H9 (cell line): ENCODE measurements around the gene ZNF17. TPM values are rescaled to one million over a fixed set of nuclear protein-coding genes. Genes with fewer than 3 reads are reported as not detected.

Source experiments
- DNase-seq: peaks from one replicate; pipeline ENCODE4 v3.0.0-alpha.2; 2017
- H2AFZ ChIP-seq: one replicate; pipeline ENCODE4 v1.6.1; 2013; ENCODE audit warnings: mild to moderate bottlenecking, low read length, control low read depth, moderate library complexity
- H2AK5ac ChIP-seq: 2 replicates; pipeline ENCODE4 v1.6.1; 2013; ENCODE audit warnings: low read length, control low read depth, mixed read lengths; ENCODE audit not compliant: insufficient read length
- H2BK120ac ChIP-seq: one replicate; pipeline ENCODE4 v1.6.1; 2013; ENCODE audit warnings: low read depth, mild to moderate bottlenecking, low read length, control low read depth, inconsistent platforms; ENCODE audit not compliant: poor library complexity, severe bottlenecking
- H2BK12ac ChIP-seq: 2 replicates; pipeline ENCODE4 v1.6.1; 2013; ENCODE audit warnings: low read length, control low read depth, mixed read lengths, low read depth; ENCODE audit not compliant: insufficient read length
- H2BK15ac ChIP-seq: 2 replicates; pipeline ENCODE4 v1.6.1; 2013; ENCODE audit warnings: low read depth, low read length, control low read depth
- H2BK20ac ChIP-seq: one replicate; pipeline ENCODE4 v1.6.1; 2013; ENCODE audit warnings: low read depth, mild to moderate bottlenecking, low read length, control low read depth, inconsistent platforms; ENCODE audit not compliant: poor library complexity, severe bottlenecking
- H2BK5ac ChIP-seq: 2 replicates; pipeline ENCODE4 v1.6.1; 2013; ENCODE audit warnings: low read length, control low read depth, mixed read lengths; ENCODE audit not compliant: insufficient read length
- H3K14ac ChIP-seq: 2 replicates; pipeline ENCODE4 v1.6.1; 2013; ENCODE audit warnings: low read length, control low read depth; ENCODE audit not compliant: insufficient read depth
- H3K18ac ChIP-seq: 2 replicates; pipeline ENCODE4 v1.6.1; 2013; ENCODE audit warnings: low read depth, mild to moderate bottlenecking, mixed read lengths, low read length, control low read depth; ENCODE audit not compliant: insufficient read length
- H3K23ac ChIP-seq: 2 replicates; pipeline ENCODE4 v1.6.1; 2013; ENCODE audit warnings: low read length, control low read depth, mixed read lengths, low read depth; ENCODE audit not compliant: insufficient read length
- H3K23me2 ChIP-seq: 2 replicates; pipeline ENCODE4 v1.6.1; 2013; ENCODE audit warnings: low read depth, mild to moderate bottlenecking, mixed read lengths, low read length, control low read depth; ENCODE audit not compliant: insufficient read length, poor library complexity, severe bottlenecking
- H3K27ac ChIP-seq: 2 replicates; pipeline ENCODE4 v1.5.1; 2013; ENCODE audit warnings: low read length, control low read depth, mixed read lengths, low read depth; ENCODE audit not compliant: insufficient read length
- H3K27me3 ChIP-seq: 2 replicates; pipeline ENCODE4 v1.6.1; 2013; ENCODE audit warnings: low read length, control low read depth, inconsistent platforms; ENCODE audit not compliant: insufficient read depth
- H3K4ac ChIP-seq: 2 replicates; pipeline ENCODE4 v1.6.1; 2013; ENCODE audit warnings: low read depth, mild to moderate bottlenecking, control low read depth, inconsistent platforms, low read length, moderate library complexity
- H3K4me1 ChIP-seq: 2 replicates; pipeline ENCODE4 v1.6.1; 2013; ENCODE audit warnings: low read length, control low read depth, inconsistent platforms; ENCODE audit not compliant: insufficient read depth
- H3K4me2 ChIP-seq: 2 replicates; pipeline ENCODE4 v1.6.1; 2013; ENCODE audit warnings: low read length, control low read depth, mixed read lengths; ENCODE audit not compliant: insufficient read length, insufficient read depth
- H3K56ac ChIP-seq: 2 replicates; pipeline ENCODE4 v1.6.1; 2013; ENCODE audit warnings: low read depth, mild to moderate bottlenecking, mixed read lengths, low read length, control low read depth; ENCODE audit not compliant: insufficient read length
- H3K79me1 ChIP-seq: 2 replicates; pipeline ENCODE4 v1.6.1; 2013; ENCODE audit warnings: low read depth, mild to moderate bottlenecking, moderate library complexity, low read length, control low read depth, inconsistent platforms; ENCODE audit not compliant: insufficient read depth, poor library complexity, severe bottlenecking
- H3K79me2 ChIP-seq: 2 replicates; pipeline ENCODE4 v1.6.1; 2013; ENCODE audit warnings: low read length, control low read depth, inconsistent platforms; ENCODE audit not compliant: insufficient read depth
- H3K9ac ChIP-seq: 2 replicates; pipeline ENCODE4 v1.6.1; 2013; ENCODE audit warnings: low read length, control low read depth, mixed read lengths; ENCODE audit not compliant: insufficient read length; ENCODE audit errors: extremely low read depth
- H3K9me3 ChIP-seq: one replicate; pipeline ENCODE4 v1.6.1; 2013; ENCODE audit warnings: low read depth, low read length, inconsistent platforms; ENCODE audit not compliant: control insufficient read depth
- H3T11ph ChIP-seq: one replicate; pipeline ENCODE4 v1.6.1; 2013; ENCODE audit warnings: mild to moderate bottlenecking, low read length, control low read depth, inconsistent platforms
- H4K20me1 ChIP-seq: one replicate; pipeline ENCODE4 v1.6.1; 2013; ENCODE audit not compliant: control insufficient read depth, insufficient read length, insufficient read depth
- H4K5ac ChIP-seq: 2 replicates; pipeline ENCODE4 v1.6.1; 2013; ENCODE audit warnings: low read depth, mild to moderate bottlenecking, mixed read lengths, low read length, control low read depth; ENCODE audit not compliant: insufficient read length
- H4K8ac ChIP-seq: replicated peaks from 2 replicates; pipeline ENCODE4 v1.6.1; 2013; ENCODE audit warnings: low read length, control low read depth, mixed read lengths, low read depth; ENCODE audit not compliant: insufficient read length
- H4K91ac ChIP-seq: 2 replicates; pipeline ENCODE4 v1.6.1; 2013; ENCODE audit warnings: low read depth, mild to moderate bottlenecking, moderate library complexity, mixed read lengths, low read length, control low read depth; ENCODE audit not compliant: insufficient read length
- H3K27ac Mint-ChIP-seq, 3 experiments: 2 replicates in 2 of 3; 3 replicates in 1 of 3; pipeline ENCODE4 v1.8.0; 2020 to 2021; ENCODE audit warnings: mixed read lengths in 3 of 3, mild to moderate bottlenecking in 1 of 3, moderate library complexity in 1 of 3
- H3K27me3 Mint-ChIP-seq: 2 replicates; pipeline ENCODE4 v1.8.0; 2021; ENCODE audit warnings: low read depth, mild to moderate bottlenecking, moderate library complexity, mixed read lengths
- H3K36me3 Mint-ChIP-seq, 3 experiments: 2 replicates in 2 of 3; 3 replicates in 1 of 3; pipeline ENCODE4 v1.8.0; 2020 to 2021; ENCODE audit warnings: low read depth in 3 of 3, mixed read lengths in 3 of 3; ENCODE audit not compliant: insufficient read depth in 1 of 3
- H3K4me1 Mint-ChIP-seq, 2 experiments: 2 replicates each; pipeline ENCODE4 v1.8.0; 2020; ENCODE audit warnings: mixed read lengths in 2 of 2
- H3K4me3 Mint-ChIP-seq, 2 experiments: 2 replicates in 1 of 2; 3 replicates in 1 of 2; pipeline ENCODE4 v1.8.0; 2020 to 2021; ENCODE audit warnings: mild to moderate bottlenecking in 2 of 2, mixed read lengths in 2 of 2, moderate library complexity in 1 of 2
- H3K9me3 Mint-ChIP-seq, 2 experiments: 2 replicates in 1 of 2; 3 replicates in 1 of 2; pipeline ENCODE4 v1.8.0; 2020; ENCODE audit warnings: mild to moderate bottlenecking in 2 of 2, mixed read lengths in 2 of 2, moderate library complexity in 1 of 2
- WGBS: extraction: QIAGEN DNeasy Blood & Tissue Kit; methylation state at CpG from one replicate; pipeline ENCODE4 v1.1.7; 2013; ENCODE audit warnings: missing lambda C conversion rate, low lambda C conversion rate, mixed read lengths; ENCODE audit not compliant: insufficient read length; ENCODE audit errors: extremely low coverage; 5-methylcytosine and 5-hydroxymethylcytosine counted together
- total RNA-seq: library from RNA; stranded (reverse); gene quantifications from 2 replicates; pipeline ENCODE4 v1.2.1, GENCODE V29; 2021
- TF ChIP-seq, protein P1 (sequence below): fragments of 200-600 bp; sonication (generic); conservative IDR thresholded peaks from 3 replicates; pipeline ENCODE4 v1.8.0; 2021; ENCODE audit warnings: antibody characterized with exemption, mild to moderate bottlenecking

Gene ZNF17
- total RNA-seq, 1 experiment from 2014 or later: 16.3 TPM

DNA sequence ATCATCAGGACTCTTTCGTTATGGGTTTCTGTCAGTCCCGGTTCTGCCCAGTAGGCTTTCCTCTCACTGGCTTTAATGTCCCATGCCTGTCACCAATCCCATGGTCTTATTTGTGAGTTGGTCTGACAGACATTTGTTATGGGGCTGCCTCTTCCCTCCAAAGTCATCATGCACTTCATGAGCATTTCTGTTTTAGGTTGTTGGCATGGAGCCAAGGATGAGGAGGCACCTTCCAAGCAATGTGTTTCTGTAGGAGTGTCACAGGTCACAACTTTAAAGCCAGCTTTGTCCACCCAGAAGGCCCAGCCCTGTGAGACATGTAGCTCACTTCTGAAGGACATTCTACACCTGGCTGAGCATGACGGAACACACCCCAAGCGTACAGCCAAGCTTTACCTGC is 8.5 kb downstream of the ZNF17 start:
- no peaks in the 10 kb centered on the region for H3K9me3 ChIP-seq
- no peak overlapping the region for H3K27ac ChIP-seq
- no peak overlapping the region for H2AFZ ChIP-seq
- H3K79me2 ChIP-seq: no peaks in the 10 kb centered on the region
- H3T11ph ChIP-seq: no peak overlapping the region
- TF ChIP-seq, protein P1, sequence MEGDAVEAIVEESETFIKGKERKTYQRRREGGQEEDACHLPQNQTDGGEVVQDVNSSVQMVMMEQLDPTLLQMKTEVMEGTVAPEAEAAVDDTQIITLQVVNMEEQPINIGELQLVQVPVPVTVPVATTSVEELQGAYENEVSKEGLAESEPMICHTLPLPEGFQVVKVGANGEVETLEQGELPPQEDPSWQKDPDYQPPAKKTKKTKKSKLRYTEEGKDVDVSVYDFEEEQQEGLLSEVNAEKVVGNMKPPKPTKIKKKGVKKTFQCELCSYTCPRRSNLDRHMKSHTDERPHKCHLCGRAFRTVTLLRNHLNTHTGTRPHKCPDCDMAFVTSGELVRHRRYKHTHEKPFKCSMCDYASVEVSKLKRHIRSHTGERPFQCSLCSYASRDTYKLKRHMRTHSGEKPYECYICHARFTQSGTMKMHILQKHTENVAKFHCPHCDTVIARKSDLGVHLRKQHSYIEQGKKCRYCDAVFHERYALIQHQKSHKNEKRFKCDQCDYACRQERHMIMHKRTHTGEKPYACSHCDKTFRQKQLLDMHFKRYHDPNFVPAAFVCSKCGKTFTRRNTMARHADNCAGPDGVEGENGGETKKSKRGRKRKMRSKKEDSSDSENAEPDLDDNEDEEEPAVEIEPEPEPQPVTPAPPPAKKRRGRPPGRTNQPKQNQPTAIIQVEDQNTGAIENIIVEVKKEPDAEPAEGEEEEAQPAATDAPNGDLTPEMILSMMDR: no peak
- Mint-ChIP-seq H3K27me3 (no peaks in the 10 kb centered on the region), H3K4me1 (no peaks in the 10 kb centered on the region), H3K9me3 (no peaks in the 10 kb centered on the region), H3K4me3 (no peak overlapping the region), H3K27ac (no peak overlapping the region), H3K36me3 (peaks cover 25 to 44% (median 30%) of the 10 kb centered on the region in 3 experiments)
- H3K18ac ChIP-seq: no peak overlapping the region
- no peak overlapping the region for H3K4me2 ChIP-seq
- H2BK20ac ChIP-seq: no peak overlapping the region
- H3K79me1 ChIP-seq: peaks cover 3% of the 10 kb centered on the region
- H3K23ac ChIP-seq: no peak overlapping the region
- no peak overlapping the region for H2AK5ac ChIP-seq
- H2BK5ac ChIP-seq: no peak overlapping the region
- H3K4ac ChIP-seq: no peak overlapping the region
- no peak overlapping the region for H2BK120ac ChIP-seq
- H3K4me1 ChIP-seq: no peaks in the 10 kb centered on the region
- WGBS: no CpG with 5 or more reads among the region's 4 CpGs
- H3K27me3 ChIP-seq: no peaks in the 10 kb centered on the region
- no peak overlapping the region for H4K8ac ChIP-seq
- no peaks in the 10 kb centered on the region for H3K23me2 ChIP-seq
- no peak overlapping the region for H3K14ac ChIP-seq
- no peak overlapping the region for H2BK12ac ChIP-seq
- no peak overlapping the region for H4K5ac ChIP-seq
- no peak overlapping the region for H3K9ac ChIP-seq
- H2BK15ac ChIP-seq: no peak overlapping the region
- no peak overlapping the region for H4K91ac ChIP-seq
- DNase-seq: no peak
- H3K56ac ChIP-seq: no peak overlapping the region
- no peaks in the 10 kb centered on the region for H4K20me1 ChIP-seq
